GM12878 (cell line): Measurements from ENCODE around the gene FBXL14. TPM values are rescaled to one million over a fixed set of nuclear protein-coding genes. Genes with fewer than 3 reads are reported as not detected.

Experiments
- ATF3 ChIP-seq: IDR thresholded peaks from 2 replicates; pipeline ENCODE4 v1.6.1; 2011; ENCODE audit warnings: low read depth, mild to moderate bottlenecking, low read length, moderate library complexity, borderline replicate concordance; ENCODE audit errors: extremely low read depth
- BCL3 ChIP-seq: IDR thresholded peaks from 2 replicates; pipeline ENCODE4 v1.6.1; 2011; ENCODE audit warnings: borderline replicate concordance, low read depth, mild to moderate bottlenecking, moderate library complexity, low read length; ENCODE audit not compliant: insufficient read depth, poor library complexity, severe bottlenecking
- CBFB ChIP-seq: IDR thresholded peaks from 2 replicates; pipeline ENCODE4 v1.6.1; 2016; ENCODE audit warnings: antibody characterized with exemption, low read depth
- CBX3 ChIP-seq: fragments of 200-600 bp; sonication (generic); IDR thresholded peaks from 2 replicates; pipeline ENCODE4 v1.6.1; 2016; ENCODE audit warnings: low read depth, borderline replicate concordance
- CREM ChIP-seq: IDR thresholded peaks from 2 replicates; pipeline ENCODE4 v1.6.1; 2014; ENCODE audit warnings: antibody characterized with exemption, low read depth
- DPF2 ChIP-seq: fragments of 450-650 bp; IDR thresholded peaks from 2 replicates; pipeline ENCODE4 v1.6.1; 2017; ENCODE audit warnings: mild to moderate bottlenecking
- E2F4 ChIP-seq: IDR thresholded peaks from 2 replicates; pipeline ENCODE4 v1.6.1; 2012; ENCODE audit warnings: low read depth, low read length, improper control_type of control experiment
- GATAD2B ChIP-seq: fragments of 450-650 bp; conservative IDR thresholded peaks from 2 replicates; pipeline ENCODE4 v1.6.1; 2017; ENCODE audit warnings: low read depth, mild to moderate bottlenecking, moderate library complexity
- HDGF ChIP-seq: fragments of 450-650 bp; IDR thresholded peaks from 2 replicates; pipeline ENCODE4 v1.6.1; 2016; ENCODE audit warnings: antibody characterized with exemption
- JUNB ChIP-seq: IDR thresholded peaks from 2 replicates; pipeline ENCODE4 v1.6.1; 2016; ENCODE audit warnings: antibody characterized with exemption, mild to moderate bottlenecking
- JUND ChIP-seq: IDR thresholded peaks from 2 replicates; pipeline ENCODE4 v1.6.1; 2012; ENCODE audit warnings: low read depth, mild to moderate bottlenecking, low read length, improper control_type of control experiment, moderate library complexity
- MEF2A ChIP-seq: IDR thresholded peaks from 2 replicates; pipeline ENCODE4 v1.6.1; 2011; ENCODE audit warnings: low read depth, mild to moderate bottlenecking, low read length, moderate library complexity; ENCODE audit not compliant: insufficient read depth
- MTA2 ChIP-seq: fragments of 450-650 bp; IDR thresholded peaks from 2 replicates; pipeline ENCODE4 v1.6.1; 2016; ENCODE audit warnings: low read depth, mild to moderate bottlenecking, moderate library complexity
- PAX8 ChIP-seq: fragments of 450-650 bp; IDR thresholded peaks from 2 replicates; pipeline ENCODE4 v1.6.1; 2017; ENCODE audit warnings: mild to moderate bottlenecking, moderate library complexity
- RFX5 ChIP-seq: IDR thresholded peaks from 2 replicates; pipeline ENCODE4 v1.6.1; 2011; ENCODE audit warnings: low read depth, low read length, improper control_type of control experiment
- SMAD5 ChIP-seq: IDR thresholded peaks from 2 replicates; pipeline ENCODE4 v1.6.1; 2016; ENCODE audit warnings: antibody characterized with exemption, low read depth
- STAT1 ChIP-seq: fragments of 450-650 bp; conservative IDR thresholded peaks from 2 replicates; pipeline ENCODE4 v1.6.1; 2014; ENCODE audit warnings: antibody characterized with exemption, mild to moderate bottlenecking
- TCF3 ChIP-seq: IDR thresholded peaks from 2 replicates; pipeline ENCODE4 v1.6.1; 2012; ENCODE audit warnings: low read depth, mild to moderate bottlenecking, low read length, borderline replicate concordance; ENCODE audit not compliant: insufficient read depth
- ZNF207 ChIP-seq: fragments of 450-650 bp; IDR thresholded peaks from 2 replicates; pipeline ENCODE4 v1.6.1; 2014; ENCODE audit warnings: antibody characterized with exemption, mild to moderate bottlenecking, borderline replicate concordance
- ZZZ3 ChIP-seq: IDR thresholded peaks from 2 replicates; pipeline ENCODE4 v1.6.1; 2011; ENCODE audit warnings: low read depth; ENCODE audit not compliant: control insufficient read depth, insufficient read length
- polyA plus RNA-seq, 11 experiments: library from polyadenylated mRNA; depleted of rRNA in 4 of 11; unstranded in 6 of 11; stranded (reverse) in 5 of 11; fragments of >200 nt; fragmentation: Nextera tagmentation in 4 of 11; fragmentation: Illumina TruSeq in 1 of 11; extraction: Ambion mirVana in 4 of 11; extraction: Trizol in 1 of 11; gene quantifications; 1 replicate in 1 of 11; 2 replicates in 10 of 11; pipeline versions ENCODE4 v1.2.1 to v1.2.3, GENCODE V29; 2011 to 2016; ENCODE audit warnings: inconsistent platforms in 2 of 11, missing spikeins in 2 of 11, low read depth in 1 of 11
- total RNA-seq, 4 experiments: library from RNA; depleted of rRNA in 3 of 4; stranded (reverse); fragments of >200 nt in 3 of 4; fragmentation: Illumina TruSeq in 1 of 4; extraction: Trizol in 1 of 4; gene quantifications; 2 replicates each; pipeline versions ENCODE4 v1.2.1 to v1.2.3, GENCODE V29; 2013 to 2021
- TF ChIP-seq, protein P1 (sequence below): fragments of 450-650 bp; IDR thresholded peaks from 2 replicates; pipeline ENCODE4 v1.6.1; 2014; ENCODE audit warnings: mild to moderate bottlenecking
- TF ChIP-seq, protein P2 (sequence below): fragments of 450-650 bp; IDR thresholded peaks from 2 replicates; pipeline ENCODE4 v1.6.1; 2018; ENCODE audit warnings: borderline replicate concordance, mild to moderate bottlenecking; ENCODE audit not compliant: partially characterized antibody

FBXL14 gene
- total and polyA plus RNA-seq, 10 of the 15 experiments (the other 5 are each of a cell fraction or from before 2014, with no cell fraction given) = 0.44 to 19.0 (median 2.9) TPM

GRCh38 chr12:1593174-1594005, 991 bp downstream of the FBXL14 start (continued):
- TF ChIP-seq STAT1 = no peak
- no peak for TF ChIP-seq ZNF207
- no peak for TF ChIP-seq MEF2A
- no peak for TF ChIP-seq CREM
- TF ChIP-seq GATAD2B = 0 out of 2 replicates have a peak, but pooled peaks have one; percentile 56
- no peak for TF ChIP-seq ZZZ3
- TF ChIP-seq PAX8 = no peak
- no peak for TF ChIP-seq SMAD5
- TF ChIP-seq, protein P1, sequence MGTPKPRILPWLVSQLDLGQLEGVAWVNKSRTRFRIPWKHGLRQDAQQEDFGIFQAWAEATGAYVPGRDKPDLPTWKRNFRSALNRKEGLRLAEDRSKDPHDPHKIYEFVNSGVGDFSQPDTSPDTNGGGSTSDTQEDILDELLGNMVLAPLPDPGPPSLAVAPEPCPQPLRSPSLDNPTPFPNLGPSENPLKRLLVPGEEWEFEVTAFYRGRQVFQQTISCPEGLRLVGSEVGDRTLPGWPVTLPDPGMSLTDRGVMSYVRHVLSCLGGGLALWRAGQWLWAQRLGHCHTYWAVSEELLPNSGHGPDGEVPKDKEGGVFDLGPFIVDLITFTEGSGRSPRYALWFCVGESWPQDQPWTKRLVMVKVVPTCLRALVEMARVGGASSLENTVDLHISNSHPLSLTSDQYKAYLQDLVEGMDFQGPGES = no peak
- TF ChIP-seq DPF2 = 0 out of 2 replicates have a peak, but pooled peaks have one; percentile 32
- peak; percentile 28 for TF ChIP-seq BCL3
- TF ChIP-seq ATF3 = no peak
- no peak for TF ChIP-seq CBFB
- peak; percentile 63; the same call in 1 of the 2 replicates for TF ChIP-seq TCF3
- TF ChIP-seq E2F4 = no peak
- TF ChIP-seq, protein P2, sequence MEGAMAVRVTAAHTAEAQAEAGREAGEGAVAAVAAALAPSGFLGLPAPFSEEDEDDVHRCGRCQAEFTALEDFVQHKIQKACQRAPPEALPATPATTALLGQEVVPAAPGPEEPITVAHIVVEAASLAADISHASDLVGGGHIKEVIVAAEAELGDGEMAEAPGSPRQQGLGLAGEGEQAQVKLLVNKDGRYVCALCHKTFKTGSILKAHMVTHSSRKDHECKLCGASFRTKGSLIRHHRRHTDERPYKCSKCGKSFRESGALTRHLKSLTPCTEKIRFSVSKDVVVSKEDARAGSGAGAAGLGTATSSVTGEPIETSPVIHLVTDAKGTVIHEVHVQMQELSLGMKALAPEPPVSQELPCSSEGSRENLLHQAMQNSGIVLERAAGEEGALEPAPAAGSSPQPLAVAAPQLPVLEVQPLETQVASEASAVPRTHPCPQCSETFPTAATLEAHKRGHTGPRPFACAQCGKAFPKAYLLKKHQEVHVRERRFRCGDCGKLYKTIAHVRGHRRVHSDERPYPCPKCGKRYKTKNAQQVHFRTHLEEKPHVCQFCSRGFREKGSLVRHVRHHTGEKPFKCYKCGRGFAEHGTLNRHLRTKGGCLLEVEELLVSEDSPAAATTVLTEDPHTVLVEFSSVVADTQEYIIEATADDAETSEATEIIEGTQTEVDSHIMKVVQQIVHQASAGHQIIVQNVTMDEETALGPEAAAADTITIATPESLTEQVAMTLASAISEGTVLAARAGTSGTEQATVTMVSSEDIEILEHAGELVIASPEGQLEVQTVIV = no peak
- TF ChIP-seq RFX5 = no peak
- TF ChIP-seq CBX3 = no peak
- no peak for TF ChIP-seq JUND
- 0 out of 2 replicates have a peak, but pooled peaks have one; percentile 37 for TF ChIP-seq HDGF
- TF ChIP-seq JUNB = no peak
- no peak for TF ChIP-seq MTA2
